Measurements from ENCODE around the gene SLC15A4. TPM values are rescaled to one million over a fixed set of nuclear protein-coding genes. Genes with fewer than 3 reads are reported as not detected.
"Not testable (repeated sequence)": the region's sequence is repeated elsewhere in the genome, so short reads cannot be mapped to it uniquely, and the experiment has no call there.

The SLC15A4 gene
- total and polyA plus RNA-seq, 2 of the 13 experiments (the other 11 are each of a cell fraction or from before 2014, with no cell fraction given), result 17.3 to 22.7 TPM

DNA sequence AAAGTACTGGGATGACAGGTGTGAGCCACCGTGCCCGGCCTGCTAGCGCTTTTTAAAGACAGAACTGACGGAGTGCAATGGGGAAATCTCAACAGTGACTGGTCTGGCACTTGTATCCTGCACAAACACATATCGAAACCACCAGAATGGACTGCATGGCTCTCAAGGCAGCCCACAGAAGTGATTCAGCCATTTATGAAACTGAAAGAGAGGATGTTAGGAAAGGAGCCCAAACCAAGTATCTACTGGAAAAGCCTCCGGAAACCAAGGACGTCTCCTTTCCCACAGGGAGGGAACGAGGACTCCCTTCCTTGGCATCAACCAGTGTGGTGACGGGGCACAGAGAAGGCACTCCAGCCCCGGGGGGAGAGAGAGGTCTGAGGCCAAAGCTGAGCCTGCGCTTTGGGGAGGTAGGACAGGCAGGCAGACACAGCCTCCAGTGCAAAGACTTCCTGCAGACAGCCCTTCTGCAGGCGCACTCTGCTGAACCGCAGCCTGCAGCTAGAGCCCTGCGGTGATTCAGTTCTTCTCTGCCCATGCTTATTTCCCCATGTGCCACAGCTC is 16.5 kb downstream of the SLC15A4 start (continued):
- TF ChIP-seq ZBTB39 (CRISPR knock-in tag; IDR thresholded peaks at IDR 0.05), result no peak

DNA sequence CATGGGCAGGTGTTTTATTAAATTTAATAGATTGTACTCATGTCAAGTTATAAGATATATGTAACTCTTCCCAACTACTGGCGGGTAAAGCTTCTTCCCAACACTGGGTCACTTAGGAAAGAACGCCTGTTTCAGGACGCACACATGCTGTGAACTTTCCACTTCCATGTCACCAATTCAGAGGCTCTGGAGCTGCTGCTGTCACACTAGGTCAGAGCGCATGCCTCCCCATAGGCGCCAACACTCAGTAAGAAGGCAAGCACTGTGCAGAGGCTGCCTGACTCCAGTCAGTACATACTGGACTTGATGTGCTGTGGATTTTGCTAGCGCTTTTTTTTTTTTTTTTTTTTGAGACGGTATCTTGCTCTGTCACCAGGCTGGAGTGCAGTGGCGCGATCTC is 17.2 kb downstream of the SLC15A4 start:
- POLR2A ChIA-PET, result interaction anchor here (1.7 kb wide), 1 partner anchor 18 kb away, joined by 6 read pairs; no protein-coding TSS in a partner anchor

DNA sequence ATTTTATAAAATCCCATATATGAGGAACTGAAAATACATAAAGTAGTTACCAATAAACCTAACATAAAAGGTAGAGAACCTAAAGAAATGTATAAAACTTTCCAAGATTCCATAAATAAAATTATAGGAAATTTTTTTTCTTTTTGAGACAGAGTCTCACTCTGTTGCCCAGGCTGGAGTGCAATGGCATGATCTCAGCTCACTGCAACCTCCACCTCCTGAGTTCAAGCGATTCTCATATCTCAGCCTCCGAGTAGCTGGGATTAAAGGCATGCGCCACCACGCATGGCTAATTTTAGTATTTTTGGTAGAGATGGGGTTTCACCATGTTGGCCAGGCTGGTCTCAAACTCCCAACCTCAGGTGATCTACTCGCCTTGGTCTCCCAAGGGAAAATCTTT is 18.4 kb downstream of the SLC15A4 start:
- FAIRE-seq; H3K27ac ChIP-seq (ENCODE audit: extremely low read length, insufficient read depth, low read length); BruUV-seq (replicated peaks); H3K27me3 ChIP-seq (ENCODE audit: control insufficient read depth in 1 of 2, insufficient read depth in 2 of 2, low read length in 2 of 2); H3K9me3 ChIP-seq (ENCODE audit: low read length); H4K20me1 ChIP-seq (ENCODE audit: insufficient read depth, low read length); H3K79me2 ChIP-seq (ENCODE audit: insufficient read depth, low read length); H3K4me2 ChIP-seq (ENCODE audit: low read depth, low read length); CTCF ChIA-PET (ENCODE audit: low intra/inter-chr PET ratio, low total read pairs); H3K4me1 ChIP-seq (ENCODE audit: insufficient read depth, low read length); in situ Hi-C loops (cut with HindIII; ENCODE audit: extremely low pct_ligation_motif_present, low pct_unique_long_range_greater_than_20kb); H3K4me3 ChIP-seq (replicated peaks in 1 of 3; ENCODE audit: insufficient read depth in 1 of 3, low read depth in 2 of 3, low read length in 3 of 3); intact Hi-C loops (cut with micrococcal nuclease; ENCODE audit: unreplicated experiment); H2AFZ ChIP-seq (ENCODE audit: low read length); H3K9ac ChIP-seq (ENCODE audit: insufficient read depth, low read depth, low read length); ATAC-seq; DNase-seq (ENCODE audit: low spot score): not testable (repeated sequence)
- H3K36me3 ChIP-seq (replicated peaks in 1 of 2; ENCODE audit: control insufficient read depth in 1 of 2, insufficient read depth in 2 of 2, low read length in 2 of 2), result peaks cover 14 to 62% of the 10 kb centered on the region in 2 experiments
- POLR2A ChIA-PET, result interaction anchor here (1.7 kb wide), 1 partner anchor 19 kb away, joined by 6 read pairs; no protein-coding TSS in a partner anchor
- WGBS (ENCODE audit: low lambda C conversion rate), result 99% methylated on average over 5 of the region's 5 CpGs

More for the DNA sequence above, 17.2 kb downstream of the SLC15A4 start:
- Histone ChIP-seq H3K4me1 (ENCODE audit: insufficient read depth, low read length) (no peaks in the 10 kb centered on the region), H4K20me1 (ENCODE audit: insufficient read depth, low read length) (0 out of 2 replicates have a peak, but pooled peaks cover 5% of the 10 kb centered on the region), H3K27me3 (ENCODE audit: control insufficient read depth in 1 of 2, insufficient read depth in 2 of 2, low read length in 2 of 2) (no peaks in the 10 kb centered on the region), H3K36me3 (replicated peaks in 1 of 2; ENCODE audit: control insufficient read depth in 1 of 2, insufficient read depth in 2 of 2, low read length in 2 of 2) (peaks cover 13 to 56% of the 10 kb centered on the region in 2 experiments; a peak in 4 of 5 replicates), H3K27ac (ENCODE audit: extremely low read length, insufficient read depth, low read length) (no peak overlapping the region), H3K9ac (ENCODE audit: insufficient read depth, low read depth, low read length) (no peak overlapping the region), H3K4me3 (replicated peaks in 1 of 3; ENCODE audit: insufficient read depth in 1 of 3, low read depth in 2 of 3, low read length in 3 of 3) (no peak overlapping the region), H2AFZ (ENCODE audit: low read length) (no peak overlapping the region), H3K4me2 (ENCODE audit: low read depth, low read length) (no peak overlapping the region), H3K9me3 (ENCODE audit: low read length) (no peaks in the 10 kb centered on the region), H3K79me2 (ENCODE audit: insufficient read depth, low read length) (peaks cover 7% of the 10 kb centered on the region)
- intact Hi-C loops (cut with micrococcal nuclease; ENCODE audit: unreplicated experiment) (no loop called here), in situ Hi-C loops (cut with HindIII; ENCODE audit: extremely low pct_ligation_motif_present, low pct_unique_long_range_greater_than_20kb) (no loop called here)
- WGBS (ENCODE audit: low lambda C conversion rate), result 91% methylated on average over 9 of the region's 9 CpGs
- no peak for DNase-seq (ENCODE audit: low spot score)
- CTCF ChIA-PET (ENCODE audit: low intra/inter-chr PET ratio, low total read pairs), result no interaction called here
- TF ChIP-seq STAG1 (CRISPR knock-in tag; IDR thresholded peaks at IDR 0.05), result no peak
- TF ChIP-seq SMARCC2 (IDR thresholded peaks at IDR 0.05), result no peak
- TF ChIP-seq ZC3H4 (CRISPR knock-in tag; IDR thresholded peaks at IDR 0.05; ENCODE audit: borderline replicate concordance), result no peak
- no peak for TF ChIP-seq PBX2 (CRISPR knock-in tag; IDR thresholded peaks at IDR 0.05)
- TF ChIP-seq RFX1 (IDR thresholded peaks at IDR 0.05), result no peak
- no peak for TF ChIP-seq EEA1 (CRISPR knock-in tag; IDR thresholded peaks at IDR 0.05; ENCODE audit: borderline replicate concordance)
- no peak for TF ChIP-seq ZFP36L1 (CRISPR knock-in tag; IDR thresholded peaks at IDR 0.05)
- no peak for TF ChIP-seq NFE2 (CRISPR knock-in tag; IDR thresholded peaks at IDR 0.05)
- TF ChIP-seq NCOA2 (CRISPR knock-in tag; IDR thresholded peaks at IDR 0.05), result no peak
- TF ChIP-seq PHF8 (CRISPR knock-in tag; IDR thresholded peaks at IDR 0.05), result no peak
- no peak for TF ChIP-seq ZNF326 (CRISPR knock-in tag; IDR thresholded peaks at IDR 0.05; ENCODE audit: borderline replicate concordance)
- TF ChIP-seq TOPORS (CRISPR knock-in tag; IDR thresholded peaks at IDR 0.05), result no peak
- no peak for TF ChIP-seq TCF12 (IDR thresholded peaks at IDR 0.05)
- TF ChIP-seq TCF12 (CRISPR knock-in tag; IDR thresholded peaks at IDR 0.05), result no peak
- no peak for TF ChIP-seq GTF3A (CRISPR knock-in tag; conservative IDR thresholded peaks at IDR 0.05)
- TF ChIP-seq KLF9 (CRISPR knock-in tag; IDR thresholded peaks at IDR 0.05; ENCODE audit: low read depth), result no peak
- TF ChIP-seq ADNP (CRISPR knock-in tag; IDR thresholded peaks at IDR 0.05), result no peak
- TF ChIP-seq SIN3A (IDR thresholded peaks at IDR 0.05; ENCODE audit: borderline replicate concordance, low read depth, low read length), result no peak
- no peak for TF ChIP-seq ZNF703 (CRISPR knock-in tag; IDR thresholded peaks at IDR 0.05; ENCODE audit: borderline replicate concordance)
- no peak for TF ChIP-seq ZNF33A (CRISPR knock-in tag; IDR thresholded peaks at IDR 0.05; ENCODE audit: borderline replicate concordance)
- no peak for FAIRE-seq
- no peak for ATAC-seq
- BruUV-seq (replicated peaks), result no TSS peak
